OCI-LY1 (cell line): ENCODE measurements around the gene UAP1.
A peak's percentile ranks its signal among the peaks of the same experiment; 100 is the strongest.

ENCODE experiments used
- H2AFZ ChIP-seq: fragments of 200-600 bp; sonication (generic), shearing (Covaris generic); 2 replicates; pipeline ENCODE4 v1.6.0; 2014; ENCODE audit warnings: antibody characterized with exemption, mild to moderate bottlenecking, low read length
- H3F3A ChIP-seq: fragments of 200-600 bp; sonication (generic), shearing (Covaris generic); 2 replicates; pipeline ENCODE4 v1.6.0; 2014; ENCODE audit warnings: mild to moderate bottlenecking, antibody characterized with exemption, low read length, moderate library complexity; ENCODE audit not compliant: insufficient read depth
- H3K27ac ChIP-seq: fragments of 200-600 bp; sonication (generic); 2 replicates; pipeline ENCODE4 v1.5.1; 2014; ENCODE audit warnings: low read length, mixed run types, mild to moderate bottlenecking, low read depth; ENCODE audit not compliant: poor library complexity, severe bottlenecking
- H3K27me3 ChIP-seq: fragments of 200-600 bp; sonication (generic); 2 replicates; pipeline ENCODE4 v1.6.0; 2014; ENCODE audit warnings: antibody characterized with exemption, mild to moderate bottlenecking, low read length, moderate library complexity; ENCODE audit not compliant: insufficient read depth
- H3K36me3 ChIP-seq: fragments of 200-600 bp; sonication (generic); 2 replicates; pipeline ENCODE4 v1.6.1; 2014; ENCODE audit warnings: mild to moderate bottlenecking, antibody characterized with exemption, low read length, moderate library complexity, mixed read lengths; ENCODE audit not compliant: insufficient read depth
- H3K4me1 ChIP-seq: fragments of 200-600 bp; sonication (generic); 2 replicates; pipeline ENCODE4 v1.5.1; 2014; ENCODE audit warnings: mild to moderate bottlenecking, low read length, moderate library complexity; ENCODE audit not compliant: insufficient read depth, severe bottlenecking
- H3K4me2 ChIP-seq: fragments of 200-600 bp; sonication (generic), shearing (Covaris generic); 2 replicates; pipeline ENCODE4 v1.6.1; 2014; ENCODE audit warnings: low read length
- H3K4me3 ChIP-seq: fragments of 200-600 bp; sonication (generic); 2 replicates; pipeline ENCODE4 v1.5.1; 2014; ENCODE audit warnings: low read length, low read depth, mild to moderate bottlenecking, mixed read lengths; ENCODE audit not compliant: poor library complexity, severe bottlenecking
- H3K79me2 ChIP-seq: fragments of 200-600 bp; shearing (Covaris generic); 2 replicates; pipeline ENCODE4 v1.6.1; 2016; ENCODE audit warnings: mixed run types, low read length, mixed read lengths; ENCODE audit not compliant: insufficient read depth
- H3K9ac ChIP-seq: fragments of 200-600 bp; sonication (generic), shearing (Covaris generic); 2 replicates; pipeline ENCODE4 v1.6.1; 2014; ENCODE audit warnings: mild to moderate bottlenecking, low read length, mixed read lengths
- H3K9me2 ChIP-seq: fragments of 200-600 bp; sonication (generic), shearing (Covaris generic); 2 replicates; pipeline ENCODE4 v1.6.1; 2014; ENCODE audit warnings: low read depth, mild to moderate bottlenecking, low read length, mixed read lengths
- H3K9me3 ChIP-seq: fragments of 200-600 bp; shearing (Covaris generic); 2 replicates; pipeline ENCODE4 v1.6.1; 2014; ENCODE audit warnings: low read length, mixed read lengths
- H4K20me1 ChIP-seq: fragments of 200-600 bp; sonication (generic), shearing (Covaris generic); 2 replicates; pipeline ENCODE4 v1.6.0; 2016; ENCODE audit warnings: mild to moderate bottlenecking, low read length; ENCODE audit not compliant: insufficient read depth
- CTCF ChIP-seq: fragments of 200-600 bp; sonication (generic), shearing (Covaris generic); IDR thresholded peaks from 2 replicates; pipeline ENCODE4 v1.5.1; 2017; ENCODE audit warnings: mild to moderate bottlenecking, antibody characterized with exemption, low read length, moderate library complexity, mixed read lengths
- EZH2 ChIP-seq: fragments of 200-600 bp; sonication (generic), shearing (Covaris generic); IDR thresholded peaks from 2 replicates; pipeline ENCODE4 v1.8.0; 2017; ENCODE audit warnings: borderline replicate concordance, mixed run types, mild to moderate bottlenecking, antibody characterized with exemption, low read length, moderate library complexity, mixed read lengths

The UAP1 gene

GRCh38 chr1:162626761-162627160 is 65.2 kb downstream of the UAP1 start:
- no peaks in the 10 kb centered on the region for H4K20me1 ChIP-seq
- no peak overlapping the region for H3K4me3 ChIP-seq
- TF ChIP-seq CTCF (no peak), EZH2 (no peak)
- no peaks in the 10 kb centered on the region for H3K27me3 ChIP-seq
- no peak overlapping the region for H3K9ac ChIP-seq
- H3K4me2 ChIP-seq = no peak overlapping the region
- no peaks in the 10 kb centered on the region for H3K36me3 ChIP-seq
- no peaks in the 10 kb centered on the region for H3K9me2 ChIP-seq
- H2AFZ ChIP-seq = no peak overlapping the region
- H3K4me1 ChIP-seq = no peaks in the 10 kb centered on the region
- H3K79me2 ChIP-seq = no peaks in the 10 kb centered on the region
- no peak overlapping the region for H3K27ac ChIP-seq
- no peaks in the 10 kb centered on the region for H3F3A ChIP-seq
- no peaks in the 10 kb centered on the region for H3K9me3 ChIP-seq

GRCh38 chr1:162627662-162628296 is 66.3 kb downstream of the UAP1 start:
- no peaks in the 10 kb centered on the region for H3K4me1 ChIP-seq
- no peaks in the 10 kb centered on the region for H3K9me2 ChIP-seq
- no peaks in the 10 kb centered on the region for H4K20me1 ChIP-seq
- no peak overlapping the region for H3K4me2 ChIP-seq
- H3K27ac ChIP-seq = no peak overlapping the region
- H3K4me3 ChIP-seq = no peak overlapping the region
- H3K9me3 ChIP-seq = no peaks in the 10 kb centered on the region
- no peaks in the 10 kb centered on the region for H3K36me3 ChIP-seq
- H3K9ac ChIP-seq = no peak overlapping the region
- no peaks in the 10 kb centered on the region for H3K27me3 ChIP-seq
- no peaks in the 10 kb centered on the region for H3F3A ChIP-seq
- TF ChIP-seq EZH2 = no peak
- peak; percentile 54 for TF ChIP-seq CTCF
- no peaks in the 10 kb centered on the region for H3K79me2 ChIP-seq
- H2AFZ ChIP-seq = no peak overlapping the region

GRCh38 chr1:162629077-162629627 is 67.6 kb downstream of the UAP1 start:
- H3K36me3 ChIP-seq = no peaks in the 10 kb centered on the region
- H3K27ac ChIP-seq = no peak overlapping the region
- no peak overlapping the region for H3K4me2 ChIP-seq
- TF ChIP-seq EZH2 = no peak
- no peak for TF ChIP-seq CTCF
- no peak overlapping the region for H3K4me3 ChIP-seq
- no peaks in the 10 kb centered on the region for H4K20me1 ChIP-seq
- H2AFZ ChIP-seq = no peak overlapping the region
- no peaks in the 10 kb centered on the region for H3K9me3 ChIP-seq
- H3K79me2 ChIP-seq = no peaks in the 10 kb centered on the region
- H3F3A ChIP-seq = no peaks in the 10 kb centered on the region
- H3K27me3 ChIP-seq = no peaks in the 10 kb centered on the region
- no peaks in the 10 kb centered on the region for H3K4me1 ChIP-seq
- no peaks in the 10 kb centered on the region for H3K9me2 ChIP-seq
- no peak overlapping the region for H3K9ac ChIP-seq
